OCI-LY3 (cell line): ENCODE data around the gene TGM4.

Experiments
- EZH2phosphoT487 ChIP-seq: fragments of 200-600 bp; shearing (Covaris generic); IDR thresholded peaks from 2 replicates; pipeline ENCODE4 v1.6.1; 2018; ENCODE audit warnings: antibody characterized with exemption, mixed run types, low read depth
- TF ChIP-seq, protein P1 (sequence below): fragments of 200-600, 300-600 bp; sonication (generic); IDR thresholded peaks from 2 replicates; pipeline ENCODE4 v1.5.1; 2014; ENCODE audit warnings: antibody characterized with exemption, low read length, low read depth

DNA sequence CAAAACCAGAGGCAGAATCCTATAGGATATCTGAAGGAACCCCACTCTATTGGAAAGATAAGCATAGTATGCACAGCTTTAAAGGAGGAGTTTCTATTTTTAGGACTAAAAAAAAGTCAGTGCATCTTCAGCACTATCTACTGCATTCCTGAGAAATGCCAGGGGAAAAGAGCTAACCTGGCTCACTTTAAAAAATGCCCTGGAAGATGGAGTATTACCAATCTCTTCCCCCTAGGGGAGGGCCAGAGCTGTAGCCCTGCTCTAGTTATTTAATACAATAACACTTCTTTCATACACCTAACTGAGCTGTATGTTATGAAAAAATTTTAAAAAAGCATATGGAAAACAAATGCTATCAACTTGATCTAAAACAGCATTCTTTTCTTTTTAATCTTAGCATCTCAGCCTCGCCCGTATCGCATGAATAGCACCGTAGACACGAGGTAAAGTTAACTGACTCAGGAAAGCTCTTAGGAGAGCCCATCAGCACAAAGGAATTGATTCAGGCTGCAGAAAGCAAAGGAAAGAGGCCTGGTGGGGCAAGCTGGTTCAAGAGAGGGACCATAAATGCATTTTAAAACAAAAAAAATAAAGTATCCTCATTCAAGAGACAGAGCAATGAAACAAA lies 50.2 kb downstream of the TGM4 start:
- TF ChIP-seq, protein P1, sequence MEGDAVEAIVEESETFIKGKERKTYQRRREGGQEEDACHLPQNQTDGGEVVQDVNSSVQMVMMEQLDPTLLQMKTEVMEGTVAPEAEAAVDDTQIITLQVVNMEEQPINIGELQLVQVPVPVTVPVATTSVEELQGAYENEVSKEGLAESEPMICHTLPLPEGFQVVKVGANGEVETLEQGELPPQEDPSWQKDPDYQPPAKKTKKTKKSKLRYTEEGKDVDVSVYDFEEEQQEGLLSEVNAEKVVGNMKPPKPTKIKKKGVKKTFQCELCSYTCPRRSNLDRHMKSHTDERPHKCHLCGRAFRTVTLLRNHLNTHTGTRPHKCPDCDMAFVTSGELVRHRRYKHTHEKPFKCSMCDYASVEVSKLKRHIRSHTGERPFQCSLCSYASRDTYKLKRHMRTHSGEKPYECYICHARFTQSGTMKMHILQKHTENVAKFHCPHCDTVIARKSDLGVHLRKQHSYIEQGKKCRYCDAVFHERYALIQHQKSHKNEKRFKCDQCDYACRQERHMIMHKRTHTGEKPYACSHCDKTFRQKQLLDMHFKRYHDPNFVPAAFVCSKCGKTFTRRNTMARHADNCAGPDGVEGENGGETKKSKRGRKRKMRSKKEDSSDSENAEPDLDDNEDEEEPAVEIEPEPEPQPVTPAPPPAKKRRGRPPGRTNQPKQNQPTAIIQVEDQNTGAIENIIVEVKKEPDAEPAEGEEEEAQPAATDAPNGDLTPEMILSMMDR = no peak
- TF ChIP-seq EZH2phosphoT487 = no peak
